ENCODE data around the gene SDK2. TPM values are rescaled to one million over a fixed set of nuclear protein-coding genes. Genes with fewer than 3 reads are reported as not detected.

SDK2 gene
- 0.06 and 0.14 TPM in 2 replicates for total RNA-seq (2014; rRNA removed; shearing (Covaris generic); ENCODE audit: low replicate concordance)

- peak; percentile 28 for DNase-seq (ENCODE audit: low read depth)
- in situ Hi-C loops (cut with HindIII; ENCODE audit: low pct_unique_long_range_greater_than_20kb, low sequenced_read_pairs), result no loop called here
Observed at GRCh38 chr17:73644145-73645049, at the start of gene SDK2. TSS of gene SDK2 (minus strand) at chr17:73644445. CDS start at chr17:73644088, 357 bp downstream.

GRCh38 chr17:73693071-73693470 lies 48.8 kb upstream of the SDK2 start:
- in situ Hi-C loops (cut with HindIII; ENCODE audit: low pct_unique_long_range_greater_than_20kb, low sequenced_read_pairs), result no loop called here
- DNase-seq (ENCODE audit: low read depth), result no peak

- no peak for DNase-seq (ENCODE audit: low read depth)
- in situ Hi-C loops (cut with HindIII; ENCODE audit: low pct_unique_long_range_greater_than_20kb, low sequenced_read_pairs), result no loop called here
Observed at GRCh38 chr17:73691321-73691766, 47.1 kb upstream of the SDK2 start.

GRCh38 chr17:73690676-73691075 lies 46.4 kb upstream of the SDK2 start:
- DNase-seq (ENCODE audit: low read depth), result no peak
- in situ Hi-C loops (cut with HindIII; ENCODE audit: low pct_unique_long_range_greater_than_20kb, low sequenced_read_pairs), result no loop called here

GRCh38 chr17:73689596-73690275 lies 45.5 kb upstream of the SDK2 start:
- in situ Hi-C loops (cut with HindIII; ENCODE audit: low pct_unique_long_range_greater_than_20kb, low sequenced_read_pairs), result no loop called here
- no peak for DNase-seq (ENCODE audit: low read depth)

- DNase-seq (ENCODE audit: low read depth), result no peak
- in situ Hi-C loops (cut with HindIII; ENCODE audit: low pct_unique_long_range_greater_than_20kb, low sequenced_read_pairs), result no loop called here
Observed at GRCh38 chr17:73686961-73687360, 42.7 kb upstream of the SDK2 start.

GRCh38 chr17:73686126-73686525 lies 41.9 kb upstream of the SDK2 start:
- no peak for DNase-seq (ENCODE audit: low read depth)

GRCh38 chr17:73684183-73684582 lies 39.9 kb upstream of the SDK2 start:
- in situ Hi-C loops (cut with HindIII; ENCODE audit: low pct_unique_long_range_greater_than_20kb, low sequenced_read_pairs), result no loop called here
- no peak for DNase-seq (ENCODE audit: low read depth)

More at GRCh38 chr17:73686126-73686525, 41.9 kb upstream of the SDK2 start:
- in situ Hi-C loops (cut with HindIII; ENCODE audit: low pct_unique_long_range_greater_than_20kb, low sequenced_read_pairs), result no loop called here

- DNase-seq (ENCODE audit: low read depth), result no peak
- in situ Hi-C loops (cut with HindIII; ENCODE audit: low pct_unique_long_range_greater_than_20kb, low sequenced_read_pairs), result no loop called here
Observed at GRCh38 chr17:73683771-73684170, 39.5 kb upstream of the SDK2 start.

- no peak for DNase-seq (ENCODE audit: low read depth)
- in situ Hi-C loops (cut with HindIII; ENCODE audit: low pct_unique_long_range_greater_than_20kb, low sequenced_read_pairs), result no loop called here
Observed at GRCh38 chr17:73681946-73682345, 37.7 kb upstream of the SDK2 start.

GRCh38 chr17:73679476-73679875 lies 35.2 kb upstream of the SDK2 start:
- in situ Hi-C loops (cut with HindIII; ENCODE audit: low pct_unique_long_range_greater_than_20kb, low sequenced_read_pairs), result no loop called here
- DNase-seq (ENCODE audit: low read depth), result no peak

GRCh38 chr17:73678999-73679398 lies 34.8 kb upstream of the SDK2 start:
- DNase-seq (ENCODE audit: low read depth), result no peak
- in situ Hi-C loops (cut with HindIII; ENCODE audit: low pct_unique_long_range_greater_than_20kb, low sequenced_read_pairs), result no loop called here

- in situ Hi-C loops (cut with HindIII; ENCODE audit: low pct_unique_long_range_greater_than_20kb, low sequenced_read_pairs), result no loop called here
- no peak for DNase-seq (ENCODE audit: low read depth)
Observed at GRCh38 chr17:73669771-73670170, 25.5 kb upstream of the SDK2 start.

- in situ Hi-C loops (cut with HindIII; ENCODE audit: low pct_unique_long_range_greater_than_20kb, low sequenced_read_pairs), result no loop called here
- DNase-seq (ENCODE audit: low read depth), result no peak
Observed at GRCh38 chr17:73667181-73667959, 23.1 kb upstream of the SDK2 start.

- no peak for DNase-seq (ENCODE audit: low read depth)
- in situ Hi-C loops (cut with HindIII; ENCODE audit: low pct_unique_long_range_greater_than_20kb, low sequenced_read_pairs), result no loop called here
Observed at GRCh38 chr17:73663614-73664013, 19.4 kb upstream of the SDK2 start.

GRCh38 chr17:73660366-73660765 lies 16.1 kb upstream of the SDK2 start:
- in situ Hi-C loops (cut with HindIII; ENCODE audit: low pct_unique_long_range_greater_than_20kb, low sequenced_read_pairs), result no loop called here
- no peak for DNase-seq (ENCODE audit: low read depth)

GRCh38 chr17:73658821-73659515 lies 14.7 kb upstream of the SDK2 start:
- no peak for DNase-seq (ENCODE audit: low read depth)
- in situ Hi-C loops (cut with HindIII; ENCODE audit: low pct_unique_long_range_greater_than_20kb, low sequenced_read_pairs), result no loop called here

GRCh38 chr17:73657473-73658116 lies 13.3 kb upstream of the SDK2 start:
- peak; percentile 17 for DNase-seq (ENCODE audit: low read depth)
- in situ Hi-C loops (cut with HindIII; ENCODE audit: low pct_unique_long_range_greater_than_20kb, low sequenced_read_pairs), result no loop called here

All from Caki2 (cell line).